Heart left ventricle (tissue), 16 donors: ENCODE results near the gene SPATS2L. TPM values are rescaled to one million over a fixed set of nuclear protein-coding genes. Genes with fewer than 3 reads are reported as not detected.
A peak's percentile ranks its signal among the peaks of the same experiment; 100 is the strongest.

Source experiments
- ATAC-seq, 4 donors: fragments of 200-7000 bp; cut with Tn5 transposase; one replicate each; pipeline ENCODE4 v1.9.1; 2020 to 2022; ENCODE audit warnings: moderate library complexity in 4 of 4, mild to moderate bottlenecking in 3 of 4, moderate number of reproducible peaks in 1 of 4
- DNase-seq, 5 donors: peaks; one replicate each; pipeline ENCODE4 v3.0.0-alpha.2; 2020
- H3K27ac ChIP-seq, 12 donors: fragments of 200-600 bp; sonication (generic) in 4 of 12; one replicate each; pipeline versions ENCODE4 v1.5.0 to v1.8.0; 2016 to 2022; ENCODE audit warnings: mild to moderate bottlenecking in 2 of 12
- H3K27me3 ChIP-seq, 9 donors: fragments of 200-600 bp; sonication (generic) in 2 of 9; one replicate each; pipeline versions ENCODE4 v1.5.1 to v1.8.0; 2016 to 2022; ENCODE audit warnings: mild to moderate bottlenecking in 3 of 9
- H3K36me3 ChIP-seq, 9 donors: fragments of 200-600 bp; sonication (generic) in 2 of 9; one replicate each; pipeline versions ENCODE4 v1.5.0 to v1.8.0; 2018 to 2022; ENCODE audit warnings: mild to moderate bottlenecking in 2 of 9
- H3K4me1 ChIP-seq, 12 donors: fragments of 200-600 bp; sonication (generic) in 4 of 12; one replicate each; pipeline versions ENCODE4 v1.5.0 to v1.8.0; 2016 to 2022; ENCODE audit warnings: mild to moderate bottlenecking in 3 of 12
- H3K4me3 ChIP-seq, 12 donors: fragments of 200-600 bp; sonication (generic) in 4 of 12; one replicate each; pipeline versions ENCODE4 v1.5.0 to v1.8.0; 2017 to 2022; ENCODE audit warnings: mild to moderate bottlenecking in 9 of 12, moderate library complexity in 4 of 12
- H3K9me3 ChIP-seq, 12 donors: fragments of 200-600 bp; sonication (generic) in 4 of 12; one replicate each; pipeline versions ENCODE4 v1.5.0 to v1.8.0; 2016 to 2022; ENCODE audit warnings: mild to moderate bottlenecking in 1 of 12
- POLR2A ChIP-seq, 2 donors: fragments of 450-650 bp; IDR thresholded peaks; one replicate each; pipeline ENCODE4 v1.6.1; 2017; ENCODE audit warnings: antibody characterized with exemption in 2 of 2, mild to moderate bottlenecking in 2 of 2, moderate library complexity in 2 of 2
- WGBS, 4 donors: extraction: QIAGEN DNeasy Blood & Tissue Kit in 2 of 4; methylation state at CpG; one replicate each; pipeline versions ENCODE4 v1.1.5 to v1.1.7; 2013 to 2018; 5-methylcytosine and 5-hydroxymethylcytosine counted together
- intact Hi-C, 10 donors: fragments of 100-400 bp; cut with DNase I; formaldehyde crosslinking; loops; one replicate each; pipeline versions ENCODE4 v1.11.1 to v1.14.2; 2022
- polyA plus RNA-seq, 2 donors: library from polyadenylated mRNA; stranded (reverse); fragments of 200-250 nt; gene quantifications; one replicate each; pipeline ENCODE4 v1.2.3, GENCODE V29; 2013
- total RNA-seq, 9 donors: library from RNA; depleted of rRNA in 2 of 9; stranded (reverse); fragments of >200 nt in 2 of 9; fragmentation: NEBNext Ultra II Directional in 3 of 9; extraction: Animal tissue kit (Norgen Biotek cat#: 25700) in 3 of 9; gene quantifications; one replicate each; pipeline versions ENCODE4 v1.1.0 to v1.2.4, GENCODE V29; 2016 to 2023
- TF ChIP-seq, protein P1 (sequence below), 12 donors: fragments of 200-600 bp; sonication (generic) in 4 of 12; IDR thresholded peaks; one replicate each; pipeline versions ENCODE4 v1.5.0 to v1.8.0; 2018 to 2022; ENCODE audit warnings: antibody characterized with exemption in 12 of 12, mild to moderate bottlenecking in 5 of 12
- donor health status: ischemic (EF 13 %, LVEDD 7.1; RV severe dilation, severe dysfunction).
- donor health status: healthy with polysubstance abuse.
- donor health status: DM: no; HTN: yes; CAD: no.
- donor health status: DM: no; HTN: no; CAD: no.
- donor health status: ischemic (EF 25% LVEDD 6.9; RV normal size, moderate dysfunction).
- donor health status: ischemic (EF 25% LVEDD 5.7; RV mildly dilated, moderate dysfunction).
- donor health status: healthy.
- donor health status: DM: yes; HTN: yes; CAD: no.
- donor health status: ischemic (EF 35%, LVEDD 5.7; RV mildly dilated, moderate dysfunction).
- donor health status: nonischemic (EF 11% LVEDD 7.7; RV severe dilation, severe dysfunction).
- donor health status: DM: yes; HTN: yes; CAD: no.
- donor health status: PGD.
- donor health status: ischemic (EF 29% LVEDD 5.4; RV normal size, mild dysfunction).
- donor health status: nonischemic (EF 23%, LVEDD 6.1; RV moderate dilation, normal function).

Gene SPATS2L
- total and polyA plus RNA-seq, 11 donors, result 34.9 to 177 (median 102) TPM

DNA sequence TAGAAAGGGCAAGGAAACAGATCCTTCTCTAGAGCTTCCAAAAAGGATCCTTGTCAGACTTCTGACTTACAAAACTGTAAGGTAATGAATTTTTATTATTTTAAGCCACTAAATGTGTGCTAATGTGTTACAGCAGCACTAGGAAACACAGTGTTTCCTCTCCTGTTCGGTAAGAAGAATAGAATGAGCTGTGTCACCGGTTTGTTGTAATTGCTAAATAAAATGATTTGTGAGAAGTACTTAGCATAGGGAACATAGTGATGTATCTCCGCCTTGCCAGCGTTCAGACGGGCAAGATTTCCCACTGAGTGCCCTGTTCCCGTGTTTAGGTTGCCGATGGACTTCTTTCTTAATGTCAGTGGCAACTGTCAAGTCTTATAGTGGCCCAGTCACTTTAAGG is 57.6 kb downstream of the SPATS2L start:
- DNase-seq (no peak), ATAC-seq (no peak)
- Histone ChIP-seq H3K9me3 (no peaks in the 10 kb centered on the region), H3K4me3 (no peak overlapping the region), H3K27ac (peak overlapping the region in 1 of 12 donors; percentile 56), H3K27me3 (no peaks in the 10 kb centered on the region), H3K4me1 (peaks cover 0 to 15% (median 6%) of the 10 kb centered on the region in 12 donors), H3K36me3 (no peaks in the 10 kb centered on the region)
- WGBS, 4 donors, result 77 to 87% (median 86%) methylated on average over 7 of the region's 7 CpGs
- no peak for TF ChIP-seq POLR2A (IDR thresholded peaks at IDR 0.05)
- intact Hi-C loops, result no loop called here

GRCh38 chr2:200364620-200365019 is 58.1 kb downstream of the SPATS2L start:
- Histone ChIP-seq H3K4me1 (peaks cover 0 to 11% (median 5%) of the 10 kb centered on the region in 12 donors), H3K27me3 (no peaks in the 10 kb centered on the region), H3K27ac (peak overlapping the region in 1 of 12 donors; percentile 56), H3K4me3 (no peak overlapping the region), H3K9me3 (no peaks in the 10 kb centered on the region), H3K36me3 (no peaks in the 10 kb centered on the region)
- DNase-seq (no peak), ATAC-seq (no peak)
- 82 to 89% (median 88%) methylated on average over 3 of the region's 3 CpGs for WGBS, 4 donors
- intact Hi-C loops, result no loop called here
- TF ChIP-seq POLR2A (IDR thresholded peaks at IDR 0.05), result no peak
- TF ChIP-seq, protein P1, sequence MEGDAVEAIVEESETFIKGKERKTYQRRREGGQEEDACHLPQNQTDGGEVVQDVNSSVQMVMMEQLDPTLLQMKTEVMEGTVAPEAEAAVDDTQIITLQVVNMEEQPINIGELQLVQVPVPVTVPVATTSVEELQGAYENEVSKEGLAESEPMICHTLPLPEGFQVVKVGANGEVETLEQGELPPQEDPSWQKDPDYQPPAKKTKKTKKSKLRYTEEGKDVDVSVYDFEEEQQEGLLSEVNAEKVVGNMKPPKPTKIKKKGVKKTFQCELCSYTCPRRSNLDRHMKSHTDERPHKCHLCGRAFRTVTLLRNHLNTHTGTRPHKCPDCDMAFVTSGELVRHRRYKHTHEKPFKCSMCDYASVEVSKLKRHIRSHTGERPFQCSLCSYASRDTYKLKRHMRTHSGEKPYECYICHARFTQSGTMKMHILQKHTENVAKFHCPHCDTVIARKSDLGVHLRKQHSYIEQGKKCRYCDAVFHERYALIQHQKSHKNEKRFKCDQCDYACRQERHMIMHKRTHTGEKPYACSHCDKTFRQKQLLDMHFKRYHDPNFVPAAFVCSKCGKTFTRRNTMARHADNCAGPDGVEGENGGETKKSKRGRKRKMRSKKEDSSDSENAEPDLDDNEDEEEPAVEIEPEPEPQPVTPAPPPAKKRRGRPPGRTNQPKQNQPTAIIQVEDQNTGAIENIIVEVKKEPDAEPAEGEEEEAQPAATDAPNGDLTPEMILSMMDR (IDR thresholded peaks at IDR 0.05), result no peak

GRCh38 chr2:200365209-200365608 is 58.7 kb downstream of the SPATS2L start:
- peaks cover 0 to 11% (median 3%) of the 10 kb centered on the region in 12 donors for H3K4me1 ChIP-seq
- H3K9me3 ChIP-seq, result no peaks in the 10 kb centered on the region
- H3K4me3 ChIP-seq, result no peak overlapping the region
- WGBS, 4 donors, result 70 to 75% (median 71%) methylated on average over 3 of the region's 3 CpGs
- H3K27ac ChIP-seq, result peak overlapping the region in 1 of 12 donors; percentile 56
- intact Hi-C loops, result no loop called here
- DNase-seq (no peak), ATAC-seq (no peak)
- no peaks in the 10 kb centered on the region for H3K27me3 ChIP-seq
- H3K36me3 ChIP-seq, result no peaks in the 10 kb centered on the region
- TF ChIP-seq, protein P1 (IDR thresholded peaks at IDR 0.05), result no peak
- TF ChIP-seq POLR2A (IDR thresholded peaks at IDR 0.05), result no peak

DNA sequence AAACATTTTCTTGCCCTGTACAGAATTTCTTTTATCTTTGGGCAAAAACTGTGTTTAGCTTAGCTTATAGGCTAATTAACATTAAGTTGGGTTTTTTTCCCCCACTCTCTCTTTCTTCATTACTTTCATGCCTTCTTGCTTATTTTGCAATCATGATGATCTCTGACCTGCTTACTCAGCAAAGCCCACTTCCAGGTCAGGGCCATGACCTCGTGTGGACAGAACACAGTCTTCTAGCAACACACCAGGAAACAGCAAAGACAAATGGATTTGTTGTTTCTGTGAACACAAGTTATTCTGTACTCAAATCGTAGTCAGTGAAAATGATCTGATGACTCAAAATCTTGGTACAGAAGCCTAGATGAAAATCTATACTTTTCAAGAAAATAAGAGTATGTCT is 60.7 kb downstream of the SPATS2L start:
- 49 to 63% (median 58%) methylated on average over 2 of the region's 2 CpGs for WGBS, 4 donors
- Histone ChIP-seq H3K9me3 (no peaks in the 10 kb centered on the region), H3K36me3 (no peaks in the 10 kb centered on the region), H3K4me1 (peaks cover 0 to 11% (median 0%) of the 10 kb centered on the region in 12 donors), H3K27me3 (no peaks in the 10 kb centered on the region), H3K27ac (no peak overlapping the region), H3K4me3 (no peak overlapping the region)
- DNase-seq, result no peak
- TF ChIP-seq, protein P1 (IDR thresholded peaks at IDR 0.05), result no peak
- no peak for TF ChIP-seq POLR2A (IDR thresholded peaks at IDR 0.05)
- no peak for ATAC-seq
- intact Hi-C loops, result no loop called here

DNA sequence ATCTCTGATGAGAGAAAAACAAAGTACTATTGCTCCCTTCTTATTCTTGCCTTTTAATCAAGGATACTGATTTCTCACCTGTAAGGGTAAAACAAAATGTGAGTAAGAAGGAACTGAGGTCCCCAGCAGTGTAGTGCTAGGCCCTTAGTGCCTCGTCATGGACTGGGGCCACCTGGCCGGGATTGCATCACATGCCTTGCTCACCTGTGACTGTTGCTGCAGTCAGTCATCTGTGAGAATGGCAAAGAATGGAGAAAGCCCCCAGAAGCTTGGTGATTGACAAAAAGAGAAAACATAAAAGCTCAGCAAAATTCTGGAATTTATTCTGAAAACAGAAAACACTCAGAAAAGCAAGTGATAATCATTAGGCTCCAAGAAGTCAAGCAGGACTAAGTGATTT is 63.4 kb downstream of the SPATS2L start:
- Histone ChIP-seq H3K9me3 (no peaks in the 10 kb centered on the region), H3K4me1 (peaks cover 0 to 33% (median 12%) of the 10 kb centered on the region in 12 donors), H3K27me3 (no peaks in the 10 kb centered on the region), H3K4me3 (no peak overlapping the region), H3K27ac (no peak overlapping the region), H3K36me3 (no peaks in the 10 kb centered on the region)
- TF ChIP-seq, protein P1 (IDR thresholded peaks at IDR 0.05), result no peak
- no peak for TF ChIP-seq POLR2A (IDR thresholded peaks at IDR 0.05)
- no peak for DNase-seq
- WGBS, 4 donors, result 46 to 78% (median 47%) methylated on average over 2 of the region's 2 CpGs
- intact Hi-C loops, result no loop called here
- ATAC-seq, result no peak
